Measurements from ENCODE around the gene PPP2R2C.

Gene PPP2R2C

DNA sequence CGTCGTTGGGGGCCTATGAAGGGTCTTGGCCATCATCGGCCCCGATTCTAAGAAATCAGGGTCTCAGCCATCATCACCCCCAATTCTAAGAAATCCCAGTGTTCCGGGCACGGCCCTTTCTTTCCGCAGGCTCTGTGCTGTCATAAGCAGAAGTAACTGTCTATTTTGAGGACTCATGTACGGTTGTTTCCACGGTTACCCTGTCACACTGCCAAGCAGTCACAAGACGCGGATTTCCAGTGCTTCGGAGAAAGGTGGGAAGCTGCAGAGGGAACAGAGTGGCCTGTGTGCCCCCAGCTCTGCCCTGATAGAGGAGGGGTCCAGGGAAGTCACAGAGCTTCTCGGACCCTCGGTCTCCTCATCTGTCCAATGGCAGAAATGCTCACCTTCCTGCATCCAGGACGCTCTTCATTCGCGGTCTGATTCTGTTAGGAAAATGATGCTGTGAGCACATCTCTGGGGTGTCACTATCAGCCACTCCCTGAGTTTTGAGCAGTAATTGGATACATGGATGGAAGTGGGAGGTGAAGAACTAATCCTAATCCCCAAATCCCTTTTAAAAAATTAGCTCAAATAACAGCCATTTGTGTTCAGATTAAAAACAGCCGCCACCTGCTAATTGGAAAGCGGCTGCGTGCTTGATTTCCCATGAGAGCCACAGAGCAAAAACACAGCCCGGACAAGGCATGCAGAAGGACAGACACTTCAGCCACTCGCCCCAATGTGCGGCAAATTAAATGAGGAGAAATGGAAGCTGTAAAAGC, 129.7 kb downstream of the PPP2R2C start:
- no peak overlapping the region for H3K4me3 ChIP-seq (ENCODE audit: control insufficient read depth, low read depth, low read length)
- DNase-seq (ENCODE audit: low read depth) = no peak
- TF ChIP-seq, protein P1, sequence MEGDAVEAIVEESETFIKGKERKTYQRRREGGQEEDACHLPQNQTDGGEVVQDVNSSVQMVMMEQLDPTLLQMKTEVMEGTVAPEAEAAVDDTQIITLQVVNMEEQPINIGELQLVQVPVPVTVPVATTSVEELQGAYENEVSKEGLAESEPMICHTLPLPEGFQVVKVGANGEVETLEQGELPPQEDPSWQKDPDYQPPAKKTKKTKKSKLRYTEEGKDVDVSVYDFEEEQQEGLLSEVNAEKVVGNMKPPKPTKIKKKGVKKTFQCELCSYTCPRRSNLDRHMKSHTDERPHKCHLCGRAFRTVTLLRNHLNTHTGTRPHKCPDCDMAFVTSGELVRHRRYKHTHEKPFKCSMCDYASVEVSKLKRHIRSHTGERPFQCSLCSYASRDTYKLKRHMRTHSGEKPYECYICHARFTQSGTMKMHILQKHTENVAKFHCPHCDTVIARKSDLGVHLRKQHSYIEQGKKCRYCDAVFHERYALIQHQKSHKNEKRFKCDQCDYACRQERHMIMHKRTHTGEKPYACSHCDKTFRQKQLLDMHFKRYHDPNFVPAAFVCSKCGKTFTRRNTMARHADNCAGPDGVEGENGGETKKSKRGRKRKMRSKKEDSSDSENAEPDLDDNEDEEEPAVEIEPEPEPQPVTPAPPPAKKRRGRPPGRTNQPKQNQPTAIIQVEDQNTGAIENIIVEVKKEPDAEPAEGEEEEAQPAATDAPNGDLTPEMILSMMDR (IDR thresholded peaks at IDR 0.05; ENCODE audit: control insufficient read depth, insufficient read depth, low read depth, low read length, missing control alignments) = no peak

- no peak for DNase-seq (ENCODE audit: low read depth)
- TF ChIP-seq, protein P1 (IDR thresholded peaks at IDR 0.05; ENCODE audit: control insufficient read depth, insufficient read depth, low read depth, low read length, missing control alignments) = no peak
- no peak overlapping the region for H3K4me3 ChIP-seq (ENCODE audit: control insufficient read depth, low read depth, low read length)
These were observed 130.7 kb downstream of the PPP2R2C start for GRCh38 chr4:6341696-6342095.

DNA sequence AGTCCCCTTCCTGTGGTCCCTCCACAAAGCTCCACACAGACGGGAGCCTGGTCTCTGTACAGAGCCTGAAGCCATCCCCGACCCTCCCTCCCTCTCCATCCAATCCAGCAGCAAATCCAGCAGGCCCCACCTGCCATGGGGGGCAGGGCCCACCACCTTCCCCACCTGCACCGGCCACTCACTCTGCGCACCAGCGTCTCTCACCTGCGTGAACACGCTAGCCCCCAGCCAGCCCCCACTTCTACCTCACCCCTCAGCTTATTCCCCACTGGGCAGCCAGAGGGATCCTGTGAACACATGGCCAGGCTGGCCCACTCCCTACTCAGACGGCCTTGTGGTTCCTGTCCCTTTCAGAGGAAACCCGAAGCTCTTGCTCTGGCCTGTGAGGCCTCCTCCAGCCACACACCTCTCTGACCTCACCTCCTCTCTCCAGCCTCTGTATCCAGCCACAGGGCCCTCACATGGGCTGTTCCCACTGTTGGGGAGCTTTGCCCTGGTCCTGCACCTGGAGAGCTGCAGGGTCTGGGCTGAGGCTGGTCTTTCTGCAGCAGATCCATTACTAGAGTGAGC, 131.9 kb downstream of the PPP2R2C start:
- no peak overlapping the region for H3K4me3 ChIP-seq (ENCODE audit: control insufficient read depth, low read depth, low read length)
- TF ChIP-seq, protein P1 (IDR thresholded peaks at IDR 0.05; ENCODE audit: control insufficient read depth, insufficient read depth, low read depth, low read length, missing control alignments) = no peak
- DNase-seq (ENCODE audit: low read depth) = no peak

- TF ChIP-seq, protein P1 (IDR thresholded peaks at IDR 0.05; ENCODE audit: control insufficient read depth, insufficient read depth, low read depth, low read length, missing control alignments) = no peak
- DNase-seq (ENCODE audit: low read depth) = no peak
These were observed 132.5 kb downstream of the PPP2R2C start for GRCh38 chr4:6339818-6340445.

DNA sequence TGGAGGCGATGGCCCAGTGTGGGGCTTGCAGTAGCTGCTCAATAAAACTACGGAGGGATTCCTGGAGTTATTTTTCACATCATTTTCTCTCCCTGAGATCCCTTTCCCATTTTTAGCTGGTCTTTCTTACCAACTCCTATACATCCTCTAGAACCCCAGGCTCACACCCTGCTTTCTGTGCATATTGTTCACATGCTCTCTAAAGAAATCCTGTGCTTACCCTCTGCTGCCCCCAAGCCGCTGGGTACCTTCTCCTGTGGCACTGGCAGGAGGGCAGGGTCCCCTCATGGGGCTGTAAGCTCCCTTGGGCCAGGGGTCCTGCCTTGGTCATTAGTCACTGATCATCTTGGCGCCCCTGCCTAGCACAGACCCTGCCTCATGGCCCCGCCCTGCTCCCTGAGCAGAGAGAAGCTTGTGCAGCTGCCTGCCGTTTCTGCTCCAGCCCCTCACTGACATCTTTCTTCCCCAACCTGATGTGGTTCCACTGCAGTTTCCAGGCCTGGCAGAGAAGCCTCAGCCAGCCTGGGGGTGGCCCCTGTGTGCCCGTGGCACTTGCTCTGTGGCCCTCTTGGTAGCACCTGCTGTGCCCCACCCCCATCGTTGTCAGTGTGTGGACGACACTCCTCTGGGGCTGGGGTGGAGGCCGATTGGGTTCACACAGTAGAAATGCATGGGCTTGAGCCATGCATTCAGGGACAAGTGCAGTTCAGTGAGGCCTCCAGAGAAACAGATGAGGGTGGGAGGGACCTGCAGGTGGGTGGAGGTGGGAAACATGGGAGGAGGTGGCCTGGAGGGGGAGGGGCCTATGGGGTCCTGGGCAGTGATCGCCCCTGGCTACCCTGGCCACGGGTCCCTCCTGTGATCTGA, 133.2 kb downstream of the PPP2R2C start:
- TF ChIP-seq, protein P1 (IDR thresholded peaks at IDR 0.05; ENCODE audit: control insufficient read depth, insufficient read depth, low read depth, low read length, missing control alignments) = no peak
- DNase-seq (ENCODE audit: low read depth) = no peak
- H3K4me3 ChIP-seq (ENCODE audit: control insufficient read depth, low read depth, low read length) = no peak overlapping the region

More at GRCh38 chr4:6339818-6340445, 132.5 kb downstream of the PPP2R2C start:
- no peak overlapping the region for H3K4me3 ChIP-seq (ENCODE audit: control insufficient read depth, low read depth, low read length)
